ENCODE data around the gene COL5A1. TPM values are rescaled to one million over a fixed set of nuclear protein-coding genes. Genes with fewer than 3 reads are reported as not detected.

COL5A1 gene
- total RNA-seq, 4 donors from 2014 or later = 8.4 to 14.7 (median 11.3) TPM

DNA sequence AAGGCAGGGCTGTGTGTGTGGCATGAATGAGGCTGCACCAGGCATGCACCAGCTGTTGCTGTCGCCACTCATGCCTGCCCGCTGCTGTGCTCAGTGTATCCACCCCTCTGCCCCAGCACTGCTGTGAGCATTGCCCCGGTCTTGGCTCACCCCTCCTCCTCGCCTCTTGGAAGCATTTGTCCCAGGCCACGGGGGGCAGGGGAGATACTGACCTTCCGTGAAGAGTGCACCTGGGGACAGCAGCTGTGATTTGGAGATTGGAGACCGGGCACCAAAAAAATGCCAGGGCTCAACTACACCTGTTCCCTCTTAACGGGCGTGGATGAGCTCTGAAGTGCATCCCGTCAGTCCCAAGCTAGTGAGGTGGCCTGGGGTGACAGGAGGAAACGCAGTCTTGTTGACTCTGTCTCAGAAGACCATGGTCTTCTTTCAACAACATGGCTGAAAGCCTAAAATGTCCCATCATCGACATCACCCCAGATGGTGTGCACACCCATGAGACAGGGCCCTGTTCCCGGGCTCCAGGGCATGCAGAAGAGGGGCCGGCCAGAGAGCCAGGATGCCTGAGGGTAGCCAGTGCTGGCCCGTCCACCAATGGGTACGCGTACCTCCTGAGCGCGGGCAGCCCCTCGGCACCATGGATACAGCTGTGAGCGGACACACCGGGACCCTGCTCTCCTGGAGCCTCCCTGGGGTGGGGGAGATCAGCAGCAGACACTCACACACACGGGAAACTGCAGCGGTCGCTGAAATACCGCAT is 115.8 kb downstream of the COL5A1 start:
- TF ChIP-seq POLR2A (IDR thresholded peaks at IDR 0.05) (no peak), CTCF (IDR thresholded peaks at IDR 0.05) (no peak)
- intact Hi-C loops (cut with DNase I; ENCODE audit: low total_unique reads) = no loop called here
- DNase-seq (ENCODE audit: low spot score in 2 of 2) = no peak
- H3K4me3 ChIP-seq (ENCODE audit: low read depth, poor library complexity, severe bottlenecking) = no peak overlapping the region
- WGBS, 2 donors = 87 to 89% methylated on average over 26 of the region's 26 CpGs

DNA sequence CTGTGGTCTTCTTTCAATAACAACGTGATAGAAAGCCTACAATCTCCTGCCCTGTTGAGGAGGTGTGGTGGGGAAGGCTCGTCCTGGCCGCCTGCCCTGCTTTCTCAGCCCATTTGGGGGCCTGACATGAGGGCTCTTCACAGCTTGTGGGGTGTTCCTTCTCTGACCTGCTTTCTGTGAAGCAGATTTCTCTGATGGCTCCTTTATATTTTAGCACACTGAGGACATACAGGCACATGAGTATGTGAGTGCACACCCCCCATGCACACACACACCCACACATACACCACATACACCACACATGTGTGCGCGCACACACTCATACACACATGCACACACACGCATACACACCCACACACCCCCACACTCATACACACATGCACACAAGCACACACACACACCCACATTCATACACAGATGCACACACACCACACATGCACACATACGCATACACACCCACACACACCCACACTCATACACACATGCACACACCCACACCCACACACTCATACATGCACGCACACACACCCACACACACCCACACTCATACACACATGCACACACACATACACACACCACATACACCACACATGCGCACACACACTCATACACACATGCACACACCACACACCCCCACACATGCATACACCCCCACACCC is 117.5 kb downstream of the COL5A1 start:
- intact Hi-C loops (cut with DNase I; ENCODE audit: low total_unique reads) = no loop called here
- 78 to 86% methylated on average over 9 of the region's 9 CpGs for WGBS, 2 donors
- no peak for DNase-seq (ENCODE audit: low spot score in 2 of 2)
- H3K4me3 ChIP-seq (ENCODE audit: low read depth, poor library complexity, severe bottlenecking) = no peak overlapping the region
- TF ChIP-seq POLR2A (IDR thresholded peaks at IDR 0.05) (no peak), CTCF (IDR thresholded peaks at IDR 0.05) (no peak)

GRCh38 chr9:134759913-134760312 is 118.3 kb downstream of the COL5A1 start:
- intact Hi-C loops (cut with DNase I; ENCODE audit: low total_unique reads) = no loop called here
- WGBS, 2 donors = 78 to 95% methylated on average over 8 of the region's 8 CpGs
- TF ChIP-seq CTCF (IDR thresholded peaks at IDR 0.05) (no peak), POLR2A (IDR thresholded peaks at IDR 0.05) (no peak)
- DNase-seq (ENCODE audit: low spot score in 2 of 2) = no peak
- H3K4me3 ChIP-seq (ENCODE audit: low read depth, poor library complexity, severe bottlenecking) = no peak overlapping the region

- no peak for TF ChIP-seq CTCF (IDR thresholded peaks at IDR 0.05)
- TF ChIP-seq POLR2A (IDR thresholded peaks at IDR 0.05) = no peak
- WGBS, 2 donors = 85 to 96% methylated on average over 18 of the region's 18 CpGs
- H3K4me3 ChIP-seq (ENCODE audit: low read depth, poor library complexity, severe bottlenecking) = no peak overlapping the region
- intact Hi-C loops (cut with DNase I; ENCODE audit: low total_unique reads) = no loop called here
- DNase-seq (ENCODE audit: low spot score in 2 of 2) = no peak
These were observed 119.3 kb downstream of the COL5A1 start for GRCh38 chr9:134760750-134761420.

GRCh38 chr9:134764473-134765269 is 123.1 kb downstream of the COL5A1 start:
- no peak for DNase-seq (ENCODE audit: low spot score in 2 of 2)
- no peak for TF ChIP-seq POLR2A (IDR thresholded peaks at IDR 0.05)
- TF ChIP-seq CTCF (IDR thresholded peaks at IDR 0.05) = no peak
- intact Hi-C loops (cut with DNase I; ENCODE audit: low total_unique reads) = no loop called here
- no peak overlapping the region for H3K4me3 ChIP-seq (ENCODE audit: low read depth, poor library complexity, severe bottlenecking)
- 68 to 80% methylated on average over 21 of the region's 21 CpGs for WGBS, 2 donors
